ENCODE results near the gene C10orf90. TPM values are rescaled to one million over a fixed set of nuclear protein-coding genes. Genes with fewer than 3 reads are reported as not detected.

The C10orf90 gene
- total RNA-seq, 2 experiments from 2014 or later = not detected

DNA sequence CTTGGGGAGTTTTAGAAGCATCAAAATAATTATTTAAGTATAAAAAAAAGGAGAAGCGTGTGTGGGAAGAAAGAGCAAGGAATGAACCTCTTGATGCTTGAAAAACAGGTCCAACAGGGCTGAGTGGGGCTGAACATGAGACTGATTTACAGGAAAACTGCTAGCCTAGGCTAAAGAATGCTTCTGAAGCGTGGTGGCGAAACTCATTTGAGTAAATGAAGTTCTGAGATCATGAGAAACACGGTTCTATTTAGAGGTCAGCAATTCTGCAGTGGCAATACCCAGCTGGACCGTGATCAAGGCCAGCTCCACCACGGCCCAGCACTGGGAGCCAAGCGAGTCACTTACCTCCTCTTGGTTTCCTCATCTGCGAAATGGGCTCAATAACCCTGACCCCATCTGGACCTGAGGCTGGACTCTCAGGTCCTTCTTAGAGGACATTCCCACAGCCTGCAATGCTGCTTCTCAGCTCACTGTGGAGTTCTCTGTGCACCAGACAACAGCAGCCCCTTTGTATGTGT lies 142.1 kb downstream of the C10orf90 start:
- Mint-ChIP-seq H3K36me3 (no peaks in the 10 kb centered on the region), H3K4me1 (no peaks in the 10 kb centered on the region), H3K27me3 (peaks cover 7% of the 10 kb centered on the region), H3K4me3 (no peak overlapping the region), H3K9me3 (no peaks in the 10 kb centered on the region), H3K27ac (no peak overlapping the region)
- DNase-seq = no peak

DNA sequence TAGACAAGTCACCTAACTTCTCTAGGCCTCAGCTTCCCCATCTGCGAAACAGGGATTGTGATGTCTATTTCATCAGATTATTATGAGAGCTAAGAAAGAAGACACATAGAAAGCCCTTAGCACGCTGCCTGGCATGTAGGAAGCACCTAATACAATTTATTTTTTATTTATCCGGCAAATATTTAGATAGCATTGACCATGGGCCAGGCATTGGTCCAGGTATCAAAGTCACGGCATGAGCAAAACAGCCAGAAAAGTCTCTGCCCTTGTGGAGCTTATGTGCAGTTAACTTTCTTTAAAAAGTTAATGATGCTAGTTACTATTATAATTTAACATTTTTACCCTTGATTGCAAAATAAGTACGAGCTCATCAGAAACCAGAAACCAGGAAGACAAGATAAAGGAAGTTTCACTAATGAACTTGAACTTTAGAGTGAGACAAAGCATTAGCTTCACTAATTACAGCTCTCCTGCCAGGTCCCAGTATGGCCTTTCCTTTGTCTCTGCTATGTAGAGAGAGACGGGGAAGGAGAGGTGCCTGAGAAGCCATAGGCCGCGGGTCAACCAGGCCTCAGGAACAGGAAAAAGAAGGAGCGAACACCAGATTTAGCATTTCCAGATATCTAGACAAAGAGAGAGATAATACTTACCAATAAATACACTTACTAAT lies 142.7 kb downstream of the C10orf90 start:
- H3K4me3 Mint-ChIP-seq = no peak overlapping the region
- H3K36me3 Mint-ChIP-seq = no peaks in the 10 kb centered on the region
- no peaks in the 10 kb centered on the region for H3K9me3 Mint-ChIP-seq
- H3K27me3 Mint-ChIP-seq = peaks cover 7% of the 10 kb centered on the region
- H3K4me1 Mint-ChIP-seq = no peaks in the 10 kb centered on the region
- H3K27ac Mint-ChIP-seq = no peak overlapping the region
- no peak for DNase-seq

DNA sequence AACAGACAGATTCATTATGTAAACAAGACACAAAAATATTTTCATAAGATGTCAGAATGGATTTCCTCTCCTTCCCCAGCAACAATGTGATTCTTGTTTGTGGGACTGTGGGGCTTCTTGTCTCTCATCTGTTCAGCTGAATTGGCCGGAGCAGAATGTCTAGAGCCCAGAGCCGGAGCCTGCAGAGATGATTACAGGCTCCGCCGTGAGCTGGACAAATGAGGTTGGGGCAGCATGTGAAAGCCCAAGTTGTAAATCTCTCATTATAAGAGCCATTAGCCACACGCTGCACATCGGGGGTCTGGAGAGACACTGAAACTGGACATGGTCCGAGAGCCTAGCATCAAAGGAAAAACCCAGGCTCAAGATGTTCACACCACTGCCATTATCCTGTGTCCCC lies 145.2 kb downstream of the C10orf90 start:
- Mint-ChIP-seq H3K4me1 (no peaks in the 10 kb centered on the region), H3K4me3 (no peak overlapping the region), H3K36me3 (no peaks in the 10 kb centered on the region), H3K27ac (no peak overlapping the region), H3K9me3 (no peaks in the 10 kb centered on the region), H3K27me3 (peaks cover 3% of the 10 kb centered on the region)
- DNase-seq = no peak

DNA sequence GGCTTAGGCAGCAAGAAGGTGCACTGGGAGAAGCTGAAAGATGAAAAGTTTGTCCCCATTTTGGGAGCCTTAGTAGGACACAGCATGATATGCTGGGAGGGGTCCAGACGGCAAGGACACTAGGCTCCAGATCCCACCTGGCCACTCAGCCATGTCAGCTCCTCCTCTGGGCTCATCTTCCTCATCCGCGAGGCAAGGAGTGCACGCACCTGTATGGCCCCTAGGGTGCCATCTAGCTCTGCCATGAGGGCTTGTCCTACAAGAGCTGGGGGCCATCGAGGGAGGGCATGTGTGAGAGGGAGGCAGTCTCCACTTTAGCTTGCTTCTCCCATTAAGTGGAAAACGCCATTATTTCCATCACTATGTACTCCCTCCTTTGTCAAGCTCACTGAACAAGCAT lies 146.0 kb downstream of the C10orf90 start:
- peaks cover 3% of the 10 kb centered on the region for H3K27me3 Mint-ChIP-seq
- H3K4me1 Mint-ChIP-seq = no peaks in the 10 kb centered on the region
- DNase-seq = no peak
- H3K27ac Mint-ChIP-seq = no peak overlapping the region
- H3K9me3 Mint-ChIP-seq = no peaks in the 10 kb centered on the region
- no peak overlapping the region for H3K4me3 Mint-ChIP-seq
- H3K36me3 Mint-ChIP-seq = no peaks in the 10 kb centered on the region

DNA sequence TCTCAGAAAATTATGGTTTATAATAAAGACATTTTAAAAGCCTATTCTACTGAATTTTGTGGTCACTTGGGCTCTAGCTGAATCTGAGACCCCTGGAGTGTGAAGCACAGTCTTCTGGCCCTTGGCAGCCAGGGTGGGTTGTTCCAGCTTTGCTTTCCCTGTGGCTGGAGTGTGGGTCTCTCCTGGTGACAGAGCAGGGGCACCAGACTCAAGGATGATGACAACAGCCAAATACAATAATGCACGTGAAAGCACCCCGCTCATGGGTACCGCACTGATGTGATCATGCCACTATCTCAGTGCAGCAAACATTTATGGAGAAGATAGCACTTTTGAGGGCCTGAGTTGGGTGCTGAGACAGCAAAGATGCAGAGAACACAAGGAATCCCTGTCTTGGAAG lies 147.4 kb downstream of the C10orf90 start:
- Mint-ChIP-seq H3K27ac (no peak overlapping the region), H3K4me1 (no peaks in the 10 kb centered on the region), H3K9me3 (no peaks in the 10 kb centered on the region), H3K4me3 (no peak overlapping the region), H3K27me3 (peaks cover 3% of the 10 kb centered on the region), H3K36me3 (no peaks in the 10 kb centered on the region)
- no peak for DNase-seq

DNA sequence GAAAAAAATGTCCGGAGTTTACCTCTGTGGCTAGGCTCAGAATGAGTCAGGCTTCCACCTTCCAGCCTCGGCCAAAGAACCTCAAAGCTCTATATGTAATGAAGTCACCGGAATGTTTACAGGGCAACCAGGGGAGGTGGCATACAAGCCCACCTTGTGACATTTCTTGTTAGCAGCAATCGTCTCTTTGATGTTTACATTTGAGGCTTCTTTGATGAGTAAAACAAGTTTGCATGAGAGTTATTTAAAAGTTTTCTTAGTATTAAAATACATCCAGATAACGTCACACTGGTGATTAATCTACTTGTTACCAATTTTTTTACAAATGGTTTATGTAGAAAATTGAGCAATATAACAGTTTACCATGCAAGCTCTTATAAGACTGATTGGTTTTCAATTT lies 149.1 kb downstream of the C10orf90 start:
- Mint-ChIP-seq H3K9me3 (no peaks in the 10 kb centered on the region), H3K36me3 (no peaks in the 10 kb centered on the region), H3K4me1 (no peaks in the 10 kb centered on the region), H3K27ac (no peak overlapping the region), H3K4me3 (no peak overlapping the region), H3K27me3 (no peaks in the 10 kb centered on the region)
- no peak for DNase-seq

DNA sequence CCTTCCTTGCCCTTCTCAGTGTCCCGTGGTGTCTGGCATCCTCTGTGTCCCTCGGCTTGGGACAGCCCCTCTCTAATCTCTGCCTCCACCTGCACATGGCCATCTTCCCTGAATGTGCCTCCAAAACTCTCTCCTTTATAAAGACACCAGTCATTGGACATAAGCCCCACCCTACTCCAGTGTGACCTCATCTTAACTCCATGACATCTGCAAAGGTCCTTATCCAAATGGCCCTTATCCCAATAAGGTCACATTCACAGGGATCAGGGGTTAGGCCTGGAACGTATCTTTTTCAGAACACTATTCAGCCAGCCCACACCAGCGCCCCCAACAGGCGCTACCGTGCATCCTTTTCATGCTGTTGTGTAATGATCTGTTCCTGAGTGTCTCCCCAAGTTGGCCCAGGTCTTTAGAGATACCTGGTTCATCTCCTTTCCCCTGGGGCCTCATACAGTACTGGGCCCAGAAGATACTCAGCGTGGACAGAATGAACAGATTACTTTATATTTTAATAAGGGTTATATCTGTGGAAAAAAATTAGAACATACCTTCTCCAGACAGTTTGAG lies 149.7 kb downstream of the C10orf90 start:
- H3K4me3 Mint-ChIP-seq = no peak overlapping the region
- DNase-seq = no peak
- no peak overlapping the region for H3K27ac Mint-ChIP-seq
- H3K27me3 Mint-ChIP-seq = no peaks in the 10 kb centered on the region
- H3K4me1 Mint-ChIP-seq = no peaks in the 10 kb centered on the region
- H3K36me3 Mint-ChIP-seq = no peaks in the 10 kb centered on the region
- H3K9me3 Mint-ChIP-seq = no peaks in the 10 kb centered on the region

DNA sequence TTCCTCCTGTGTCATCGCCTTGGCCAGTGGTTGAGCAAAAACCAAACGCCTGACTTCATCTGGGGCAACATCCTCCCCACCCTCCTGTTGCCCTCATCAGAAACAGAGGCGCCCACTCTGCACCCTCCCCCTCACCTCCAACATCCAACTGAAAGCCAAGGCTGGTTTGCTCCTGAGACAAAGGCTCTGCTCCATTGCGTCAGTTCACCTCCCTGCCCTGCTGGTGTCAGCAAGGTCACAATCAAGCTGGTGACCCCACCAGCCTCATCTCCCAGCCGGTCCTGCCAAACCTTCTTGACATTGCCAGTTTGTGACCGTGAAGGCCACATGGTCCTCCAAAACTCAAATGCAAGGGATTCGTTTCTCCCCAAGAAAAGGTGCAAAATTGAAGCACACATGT lies 150.5 kb downstream of the C10orf90 start:
- Mint-ChIP-seq H3K36me3 (no peaks in the 10 kb centered on the region), H3K27me3 (no peaks in the 10 kb centered on the region), H3K9me3 (no peaks in the 10 kb centered on the region), H3K27ac (no peak overlapping the region), H3K4me1 (no peaks in the 10 kb centered on the region), H3K4me3 (no peak overlapping the region)
- no peak for DNase-seq

DNA sequence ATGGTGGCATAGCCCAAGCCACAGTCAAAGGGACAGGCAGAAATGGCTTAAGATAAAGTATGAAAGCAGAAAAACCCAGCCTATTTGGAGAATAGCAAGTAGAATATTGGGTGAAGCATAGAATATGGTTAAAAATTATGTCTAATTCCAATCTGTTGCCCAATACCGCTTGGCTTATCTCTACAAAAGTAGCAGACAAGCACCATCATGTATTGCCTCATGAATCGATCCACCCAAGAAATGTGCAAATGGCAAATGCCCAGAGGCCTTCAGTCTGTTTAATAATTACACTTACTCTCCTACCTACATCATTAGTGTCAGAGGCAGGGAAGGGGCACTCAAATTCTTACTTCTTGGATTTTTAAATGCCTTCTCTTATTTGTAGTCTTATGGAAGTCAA lies 151.3 kb downstream of the C10orf90 start:
- no peak for DNase-seq
- H3K4me3 Mint-ChIP-seq = no peak overlapping the region
- H3K9me3 Mint-ChIP-seq = no peaks in the 10 kb centered on the region
- no peak overlapping the region for H3K27ac Mint-ChIP-seq
- no peaks in the 10 kb centered on the region for H3K36me3 Mint-ChIP-seq
- no peaks in the 10 kb centered on the region for H3K27me3 Mint-ChIP-seq
- H3K4me1 Mint-ChIP-seq = no peaks in the 10 kb centered on the region

DNA sequence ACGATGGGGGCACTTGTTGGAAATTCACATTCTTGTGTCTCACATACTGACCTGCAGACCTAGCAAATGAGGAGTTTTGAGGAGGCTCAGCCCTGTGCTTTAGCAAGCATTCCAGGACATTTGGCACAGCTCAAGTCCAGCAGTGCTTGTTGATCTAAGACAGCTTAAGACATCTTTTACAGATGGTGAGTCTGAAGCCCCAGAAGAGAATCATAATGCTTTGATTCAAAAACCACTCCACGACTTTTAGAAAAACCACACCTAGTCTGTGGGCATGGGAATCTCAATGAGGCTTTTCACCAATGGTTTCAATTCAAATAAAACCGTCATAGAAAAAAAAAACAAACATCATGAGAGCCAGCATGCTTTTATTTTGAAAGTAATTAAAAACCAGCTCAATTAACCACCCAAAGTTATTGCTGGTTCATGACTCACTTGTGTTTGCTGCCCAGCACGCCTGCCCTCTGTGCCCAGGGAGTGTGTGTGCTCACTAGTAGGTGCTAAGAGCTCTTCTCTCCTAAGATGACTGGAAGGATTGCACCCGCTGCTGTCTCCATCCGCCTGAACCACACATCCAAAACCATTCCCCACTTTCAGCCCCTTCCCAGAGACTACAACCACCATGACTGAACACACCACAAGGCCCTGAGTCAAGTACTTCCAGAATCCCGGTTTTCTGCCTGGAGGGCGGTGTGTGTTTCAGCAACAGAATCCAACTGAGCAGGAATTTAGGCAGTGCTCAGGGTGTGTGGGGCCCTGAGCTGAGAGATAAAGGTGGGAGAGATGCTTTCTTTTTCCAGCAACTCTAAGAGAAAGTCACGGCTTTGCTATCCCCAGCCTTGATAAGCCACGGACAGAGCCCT lies 152.0 kb downstream of the C10orf90 start:
- Mint-ChIP-seq H3K4me1 (no peaks in the 10 kb centered on the region), H3K9me3 (no peaks in the 10 kb centered on the region), H3K27ac (no peak overlapping the region), H3K27me3 (no peaks in the 10 kb centered on the region), H3K36me3 (no peaks in the 10 kb centered on the region), H3K4me3 (no peak overlapping the region)
- no peak for DNase-seq

DNA sequence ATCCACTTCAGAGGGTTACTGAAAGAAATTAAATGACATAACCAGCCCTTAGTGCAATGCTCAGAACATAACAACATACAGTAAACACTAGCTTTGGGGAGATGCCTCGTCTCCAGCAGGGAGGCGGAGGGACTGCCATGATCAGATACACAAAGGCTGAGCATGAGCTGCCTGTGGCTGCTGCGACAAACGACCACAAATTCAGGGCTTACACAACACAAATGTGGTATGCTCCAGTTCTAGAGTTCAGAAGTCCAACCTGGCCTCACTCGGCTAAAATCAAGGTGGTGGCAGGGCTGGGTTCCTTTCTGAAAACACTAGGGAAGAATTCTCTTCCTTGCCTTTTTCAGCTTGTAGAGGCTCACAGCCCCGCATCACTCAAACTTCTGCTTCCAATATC lies 154.0 kb downstream of the C10orf90 start:
- no peaks in the 10 kb centered on the region for H3K4me1 Mint-ChIP-seq
- no peak overlapping the region for H3K27ac Mint-ChIP-seq
- DNase-seq = no peak
- H3K36me3 Mint-ChIP-seq = no peaks in the 10 kb centered on the region
- H3K27me3 Mint-ChIP-seq = no peaks in the 10 kb centered on the region
- no peak overlapping the region for H3K4me3 Mint-ChIP-seq
- H3K9me3 Mint-ChIP-seq = no peaks in the 10 kb centered on the region

DNA sequence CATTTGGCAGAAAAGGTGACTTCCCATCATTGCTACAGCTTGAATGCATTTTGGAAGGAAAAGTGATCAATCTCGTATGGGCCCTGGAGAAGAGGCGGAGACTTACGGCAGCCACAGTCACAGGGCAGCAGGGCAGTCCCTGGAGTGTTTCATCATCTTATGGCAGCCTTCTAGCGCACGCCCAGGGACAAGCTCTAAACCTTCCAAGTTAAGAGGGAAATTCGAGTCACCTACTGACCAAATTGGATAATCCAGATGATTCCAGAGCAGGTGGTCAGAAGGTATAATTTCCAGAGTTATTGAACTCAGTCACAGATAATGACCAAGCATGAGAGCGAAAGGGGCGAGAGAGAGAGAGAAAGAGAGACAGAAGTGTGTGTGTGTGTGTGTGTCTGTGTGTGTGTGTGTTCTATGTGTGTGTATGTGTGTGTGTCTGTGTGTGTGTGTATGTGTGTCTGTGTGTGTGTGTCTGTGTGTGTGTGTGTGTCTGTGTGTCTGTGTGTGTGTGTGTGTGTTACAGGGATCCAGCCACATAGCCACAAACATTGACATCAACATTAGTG lies 158.5 kb downstream of the C10orf90 start:
- Mint-ChIP-seq H3K36me3 (no peaks in the 10 kb centered on the region), H3K27ac (no peak overlapping the region), H3K4me1 (no peaks in the 10 kb centered on the region), H3K9me3 (no peaks in the 10 kb centered on the region), H3K27me3 (no peaks in the 10 kb centered on the region), H3K4me3 (no peak overlapping the region)
- DNase-seq = no peak

DNA sequence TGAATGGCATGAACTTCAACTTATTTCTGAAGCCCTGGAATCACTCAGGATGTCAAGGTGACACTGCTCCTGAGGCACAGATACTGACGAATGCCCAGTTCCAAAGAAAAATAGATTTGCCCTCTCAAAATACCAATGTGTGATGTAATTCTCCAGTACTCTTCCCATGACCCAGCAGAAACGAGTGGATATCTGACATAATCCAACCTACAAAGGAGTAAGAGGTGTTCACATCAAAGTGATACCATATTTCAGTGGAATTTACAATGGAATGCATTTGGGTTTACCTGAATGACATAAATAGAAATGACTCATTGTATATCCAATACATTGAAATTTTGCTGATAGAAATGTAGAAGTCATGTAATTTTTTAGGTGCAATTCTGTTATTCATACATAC lies 161.3 kb downstream of the C10orf90 start:
- no peaks in the 10 kb centered on the region for H3K4me1 Mint-ChIP-seq

DNA sequence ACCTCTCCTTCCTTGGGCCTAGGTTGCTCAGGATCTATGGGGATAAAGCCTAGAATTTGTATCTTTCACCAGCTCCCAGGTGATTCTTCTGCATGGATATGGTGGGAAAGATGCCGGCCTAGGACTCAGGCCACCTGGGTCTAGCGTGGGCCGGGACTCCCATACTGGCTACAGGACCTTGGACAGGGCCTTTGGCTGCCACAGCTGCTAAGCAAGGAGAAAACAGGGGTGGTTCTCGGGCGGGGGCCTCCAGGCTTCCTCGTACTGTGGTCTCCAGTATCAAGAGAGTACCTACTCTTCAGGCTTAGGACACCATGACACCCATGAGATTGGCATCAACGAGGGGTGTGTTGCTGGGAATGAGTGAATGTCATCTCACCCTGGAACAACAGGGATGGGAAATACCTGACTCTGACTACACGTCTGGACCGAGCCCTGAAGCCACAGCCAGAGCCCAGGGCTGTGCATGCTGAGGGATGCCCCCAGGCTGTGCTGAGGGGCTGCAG lies 161.9 kb downstream of the C10orf90 start:
- Mint-ChIP-seq H3K4me3 (no peak overlapping the region), H3K9me3 (no peaks in the 10 kb centered on the region), H3K4me1 (no peaks in the 10 kb centered on the region), H3K27me3 (no peaks in the 10 kb centered on the region), H3K36me3 (no peaks in the 10 kb centered on the region), H3K27ac (no peak overlapping the region)
- no peak for DNase-seq

More for the DNA sequence above, 161.3 kb downstream of the C10orf90 start:
- Mint-ChIP-seq H3K36me3 (no peaks in the 10 kb centered on the region), H3K4me3 (no peak overlapping the region), H3K27ac (no peak overlapping the region), H3K27me3 (no peaks in the 10 kb centered on the region), H3K9me3 (no peaks in the 10 kb centered on the region)
- no peak for DNase-seq

DNA sequence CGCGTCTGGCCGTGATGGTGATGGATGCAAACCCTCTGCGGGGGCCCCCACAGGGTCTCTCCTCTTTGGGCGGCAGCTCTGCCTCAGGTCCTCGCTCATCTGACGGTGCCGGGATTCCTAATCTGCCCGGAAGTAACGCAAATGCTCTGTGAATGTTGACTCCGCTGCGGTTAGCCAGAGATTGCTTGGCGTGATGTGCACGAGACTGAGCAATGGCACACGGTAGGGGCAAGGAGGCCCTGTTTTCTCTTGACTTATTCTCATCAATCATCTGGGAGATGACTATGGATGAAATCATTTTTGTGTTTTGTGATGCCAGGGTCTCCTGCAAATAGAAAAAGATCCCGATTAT lies 165.8 kb downstream of the C10orf90 start:
- no peaks in the 10 kb centered on the region for H3K36me3 Mint-ChIP-seq
- no peaks in the 10 kb centered on the region for H3K4me1 Mint-ChIP-seq
- no peak overlapping the region for H3K27ac Mint-ChIP-seq
- no peak overlapping the region for H3K4me3 Mint-ChIP-seq
- DNase-seq = no peak
- no peaks in the 10 kb centered on the region for H3K9me3 Mint-ChIP-seq
- no peaks in the 10 kb centered on the region for H3K27me3 Mint-ChIP-seq

Data from activated naive CD8-positive, alpha-beta T cell treated with anti-CD3 and anti-CD28 coated beads for 36 hours (primary cell).